Panc1 (cell line): Measurements from ENCODE around the gene CD44.

Experiments used
- CTCF ChIP-seq: fragments of 450-650 bp; IDR thresholded peaks from 2 replicates; pipeline ENCODE4 v1.5.1; 2017; ENCODE audit warnings: mild to moderate bottlenecking
- POLR2AphosphoS5 ChIP-seq: IDR thresholded peaks from 2 replicates; pipeline ENCODE4 v1.6.1; 2012; ENCODE audit warnings: mild to moderate bottlenecking, low read depth, low read length, moderate library complexity

- TF ChIP-seq CTCF (no peak), POLR2AphosphoS5 (no peak)
These were observed 100.6 kb downstream of the CD44 start for GRCh38 chr11:35239471-35240075.
